ENCODE data around the gene BMP6.

Gene BMP6

GRCh38 chr6:7881765-7882500 lies 156.0 kb downstream of the BMP6 start:
- Histone ChIP-seq H3K4me1 (ENCODE audit: low read length) (no peaks in the 10 kb centered on the region), H3K4me2 (ENCODE audit: low read length) (no peak overlapping the region), H3K79me2 (ENCODE audit: low read length) (no peaks in the 10 kb centered on the region), H3K9ac (ENCODE audit: low read length) (no peak overlapping the region), H3K36me3 (replicated peaks; ENCODE audit: low read depth, low read length) (peaks cover 62% of the 10 kb centered on the region), H3K4me3 (ENCODE audit: low read length) (no peak overlapping the region), H3K9me3 (ENCODE audit: insufficient read depth, low read length) (no peaks in the 10 kb centered on the region), H2AFZ (ENCODE audit: low read depth, low read length) (no peak overlapping the region), H3K27me3 (ENCODE audit: low read depth, low read length) (no peaks in the 10 kb centered on the region), H3K27ac (ENCODE audit: low read length) (no peak overlapping the region), H4K20me1 (ENCODE audit: insufficient read depth, low read length) (no peaks in the 10 kb centered on the region)
- TF ChIP-seq EZH2phosphoT487 (IDR thresholded peaks at IDR 0.05; ENCODE audit: low read depth) (no peak), CTCF (IDR thresholded peaks at IDR 0.05; ENCODE audit: low read depth, low read length) (no peak)

GRCh38 chr6:7882505-7883257 lies 156.8 kb downstream of the BMP6 start:
- no peaks in the 10 kb centered on the region for H3K79me2 ChIP-seq (ENCODE audit: low read length)
- H3K9ac ChIP-seq (ENCODE audit: low read length) = no peak overlapping the region
- no peak for TF ChIP-seq EZH2phosphoT487 (IDR thresholded peaks at IDR 0.05; ENCODE audit: low read depth)
- no peak overlapping the region for H3K4me3 ChIP-seq (ENCODE audit: low read length)
- H3K4me2 ChIP-seq (ENCODE audit: low read length) = no peak overlapping the region
- no peak overlapping the region for H2AFZ ChIP-seq (ENCODE audit: low read depth, low read length)
- H3K9me3 ChIP-seq (ENCODE audit: insufficient read depth, low read length) = no peaks in the 10 kb centered on the region
- H3K4me1 ChIP-seq (ENCODE audit: low read length) = no peaks in the 10 kb centered on the region
- H3K36me3 ChIP-seq (replicated peaks; ENCODE audit: low read depth, low read length) = peaks cover 62% of the 10 kb centered on the region
- no peaks in the 10 kb centered on the region for H3K27me3 ChIP-seq (ENCODE audit: low read depth, low read length)
- no peaks in the 10 kb centered on the region for H4K20me1 ChIP-seq (ENCODE audit: insufficient read depth, low read length)
- H3K27ac ChIP-seq (ENCODE audit: low read length) = no peak overlapping the region

GRCh38 chr6:7883381-7883780 lies 157.5 kb downstream of the BMP6 start:
- Histone ChIP-seq H3K9me3 (ENCODE audit: insufficient read depth, low read length) (no peaks in the 10 kb centered on the region), H3K4me1 (ENCODE audit: low read length) (no peaks in the 10 kb centered on the region), H3K27ac (ENCODE audit: low read length) (no peak overlapping the region), H3K36me3 (replicated peaks; ENCODE audit: low read depth, low read length) (peaks cover 67% of the 10 kb centered on the region), H3K27me3 (ENCODE audit: low read depth, low read length) (no peaks in the 10 kb centered on the region), H2AFZ (ENCODE audit: low read depth, low read length) (no peak overlapping the region), H4K20me1 (ENCODE audit: insufficient read depth, low read length) (no peaks in the 10 kb centered on the region), H3K4me3 (ENCODE audit: low read length) (no peak overlapping the region), H3K4me2 (ENCODE audit: low read length) (no peak overlapping the region), H3K9ac (ENCODE audit: low read length) (no peak overlapping the region), H3K79me2 (ENCODE audit: low read length) (no peaks in the 10 kb centered on the region)
- TF ChIP-seq EZH2phosphoT487 (IDR thresholded peaks at IDR 0.05; ENCODE audit: low read depth) (no peak), CTCF (IDR thresholded peaks at IDR 0.05; ENCODE audit: low read depth, low read length) (no peak)

- H2AFZ ChIP-seq (ENCODE audit: low read depth, low read length) = no peak overlapping the region
- H4K20me1 ChIP-seq (ENCODE audit: insufficient read depth, low read length) = no peaks in the 10 kb centered on the region
- no peaks in the 10 kb centered on the region for H3K79me2 ChIP-seq (ENCODE audit: low read length)
- TF ChIP-seq CTCF (IDR thresholded peaks at IDR 0.05; ENCODE audit: low read depth, low read length) = no peak
- no peak for TF ChIP-seq EZH2phosphoT487 (IDR thresholded peaks at IDR 0.05; ENCODE audit: low read depth)
- no peaks in the 10 kb centered on the region for H3K27me3 ChIP-seq (ENCODE audit: low read depth, low read length)
- H3K9me3 ChIP-seq (ENCODE audit: insufficient read depth, low read length) = no peaks in the 10 kb centered on the region
- H3K36me3 ChIP-seq (replicated peaks; ENCODE audit: low read depth, low read length) = peaks cover 72% of the 10 kb centered on the region
- H3K4me1 ChIP-seq (ENCODE audit: low read length) = no peaks in the 10 kb centered on the region
- H3K4me3 ChIP-seq (ENCODE audit: low read length) = no peak overlapping the region
- no peak overlapping the region for H3K4me2 ChIP-seq (ENCODE audit: low read length)
- no peak overlapping the region for H3K27ac ChIP-seq (ENCODE audit: low read length)
- no peak overlapping the region for H3K9ac ChIP-seq (ENCODE audit: low read length)
Measured at GRCh38 chr6:7886132-7886531, 160.2 kb downstream of the BMP6 start.

All from OCI-LY3 (cell line).